HG02852 (cell line): ENCODE data around the gene BRME1.
"Not testable (repeated sequence)": the region's sequence is repeated elsewhere in the genome, so short reads cannot be mapped to it uniquely, and the experiment has no call there.

Experiments used
- ATAC-seq: cut with Tn5 transposase; IDR thresholded peaks from one replicate; pipeline ENCODE4 v1.9.1; 2021; ENCODE audit warnings: mild to moderate bottlenecking, moderate library complexity; ENCODE audit not compliant: unreplicated experiment

Gene BRME1

GRCh38 chr19:13926715-13927114, 20.8 kb upstream of the BRME1 start:
- ATAC-seq = no peak

GRCh38 chr19:13926010-13926409, 20.1 kb upstream of the BRME1 start:
- ATAC-seq = no peak

GRCh38 chr19:13923194-13923987, 17.5 kb upstream of the BRME1 start:
- ATAC-seq = no peak

DNA sequence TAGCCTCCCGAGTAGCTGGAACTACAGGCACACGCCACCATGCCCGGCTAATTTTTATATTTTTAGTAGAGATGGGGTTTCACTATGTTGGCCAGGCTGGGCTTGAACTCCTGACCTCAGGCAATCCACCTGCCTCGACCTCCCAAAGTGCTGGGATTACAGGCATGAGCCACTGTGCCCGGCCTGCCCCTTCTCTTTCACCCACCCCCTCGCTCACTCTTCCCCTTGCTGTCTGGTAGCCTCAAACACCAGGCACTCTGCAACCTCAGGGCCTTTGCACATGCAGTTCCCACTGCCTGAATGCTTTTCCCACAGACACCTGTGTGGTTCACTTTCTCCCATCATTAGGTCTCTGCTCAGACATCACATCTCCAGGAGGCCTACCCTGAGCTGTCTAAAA, 16.2 kb upstream of the BRME1 start:
- not testable (repeated sequence) for ATAC-seq

DNA sequence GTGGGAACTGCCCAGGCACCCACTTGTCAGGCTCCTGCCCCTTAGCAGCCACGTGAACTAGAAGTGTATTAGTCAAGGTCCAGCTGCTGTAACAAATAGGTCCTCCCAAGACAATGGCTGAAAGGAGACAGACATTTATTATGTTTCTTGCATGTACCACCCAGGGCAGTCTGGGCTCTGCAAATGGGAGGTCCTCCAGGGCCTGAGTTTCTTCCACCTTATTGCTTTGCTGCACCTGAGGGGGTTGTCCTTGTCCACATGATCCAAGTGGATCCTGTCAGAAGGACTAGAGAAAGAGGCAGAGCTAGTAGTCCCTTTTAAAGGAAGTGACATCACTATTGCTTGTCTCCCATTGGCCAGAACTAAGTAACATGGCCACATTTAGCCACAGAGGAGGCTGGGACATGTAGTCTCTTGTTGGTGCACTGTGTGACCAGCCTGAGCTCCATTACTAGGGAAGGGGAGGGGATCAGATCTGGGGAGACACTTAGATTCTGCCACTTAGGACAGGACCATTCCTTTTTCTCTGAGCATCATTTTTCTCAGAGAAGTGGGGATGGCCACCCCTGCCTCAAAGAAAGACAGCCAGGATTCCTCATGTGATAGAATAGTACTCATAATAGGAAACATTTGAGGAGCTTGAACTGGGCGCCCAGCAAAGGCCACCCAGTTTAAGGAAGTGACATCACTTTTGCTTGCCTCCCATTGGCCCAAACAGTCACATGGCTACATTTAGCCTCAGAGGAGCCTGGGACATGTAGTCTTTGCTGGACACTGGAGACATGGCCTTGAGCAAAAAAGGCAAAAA, 15.2 kb upstream of the BRME1 start:
- ATAC-seq = no peak

- ATAC-seq = no peak
Measured at GRCh38 chr19:13920524-13920923, 14.6 kb upstream of the BRME1 start.

DNA sequence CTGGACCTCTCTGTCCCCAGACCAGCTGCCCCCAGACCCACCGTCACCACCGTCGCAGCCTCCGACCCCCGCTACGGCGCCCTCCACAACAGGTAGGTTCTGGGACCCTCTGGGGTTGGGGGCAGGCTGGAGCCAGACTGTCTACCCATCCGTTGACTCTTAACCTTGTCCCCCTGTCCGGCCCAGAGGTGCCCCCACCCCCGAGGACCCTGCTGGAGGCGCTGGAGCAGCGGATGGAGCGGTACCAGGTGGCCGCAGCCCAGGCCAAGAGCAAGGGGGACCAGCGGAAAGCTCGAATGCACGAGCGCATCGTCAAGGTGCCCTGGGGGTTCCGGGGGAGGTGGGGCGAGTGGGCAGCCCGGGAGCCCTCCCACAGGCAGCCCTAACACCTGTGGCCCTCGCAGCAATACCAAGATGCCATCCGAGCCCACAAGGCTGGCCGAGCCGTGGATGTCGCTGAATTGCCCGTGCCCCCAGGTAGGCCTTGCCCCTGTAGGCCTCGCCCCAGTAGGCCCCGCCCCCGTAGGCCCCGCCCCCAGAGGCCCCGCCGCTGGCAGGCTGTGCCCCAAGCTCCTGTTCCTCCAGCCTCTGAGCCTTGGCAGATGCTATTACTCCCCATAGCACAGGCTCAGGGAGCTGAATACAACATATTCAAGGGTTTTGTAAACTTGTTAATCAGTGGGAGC, 13.0 kb upstream of the BRME1 start:
- no peak for ATAC-seq

DNA sequence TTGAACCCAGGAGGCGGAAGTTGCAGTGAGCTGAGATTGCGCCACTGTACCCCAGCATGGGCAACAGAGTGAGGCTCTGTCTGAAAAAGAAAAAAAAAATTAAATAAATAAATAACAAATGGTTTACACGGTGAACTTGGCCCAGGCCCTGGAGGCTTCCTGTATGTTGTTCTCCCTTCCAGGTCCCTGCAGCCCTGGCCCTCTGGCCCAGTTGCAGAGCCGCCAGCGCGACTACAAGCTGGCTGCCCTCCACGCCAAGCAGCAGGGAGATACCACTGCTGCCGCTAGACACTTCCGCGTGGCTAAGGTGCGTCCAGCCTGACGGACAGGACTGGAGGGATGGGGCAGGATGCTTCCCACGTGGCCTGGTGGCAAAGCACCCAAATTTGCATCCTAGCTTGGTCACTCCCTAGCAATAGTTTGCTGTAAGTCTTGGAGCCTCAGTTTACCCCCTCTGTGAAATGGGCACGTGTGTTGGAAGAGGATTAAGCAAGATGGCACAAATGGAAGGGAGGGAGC, 12.0 kb upstream of the BRME1 start:
- ATAC-seq = no peak

DNA sequence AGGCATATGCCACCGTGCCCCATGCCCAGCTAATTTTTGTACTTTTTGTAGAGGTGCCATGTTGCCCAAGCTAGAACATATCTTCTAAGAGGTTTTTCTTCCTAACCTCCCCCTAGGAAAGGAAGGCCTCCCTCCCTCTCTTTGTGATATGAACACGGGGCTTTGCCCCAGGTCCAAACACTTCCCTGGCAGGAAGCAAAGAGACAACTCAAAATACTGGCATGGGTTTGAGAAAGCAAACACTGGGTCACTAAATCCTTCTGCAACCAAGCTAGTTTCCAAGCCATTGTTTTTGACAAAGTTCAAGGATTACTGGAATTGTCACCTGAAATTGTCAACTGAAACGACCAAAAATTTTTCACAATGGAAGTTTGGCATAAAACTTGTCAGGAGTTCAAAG, 8.9 kb upstream of the BRME1 start:
- no peak for ATAC-seq

DNA sequence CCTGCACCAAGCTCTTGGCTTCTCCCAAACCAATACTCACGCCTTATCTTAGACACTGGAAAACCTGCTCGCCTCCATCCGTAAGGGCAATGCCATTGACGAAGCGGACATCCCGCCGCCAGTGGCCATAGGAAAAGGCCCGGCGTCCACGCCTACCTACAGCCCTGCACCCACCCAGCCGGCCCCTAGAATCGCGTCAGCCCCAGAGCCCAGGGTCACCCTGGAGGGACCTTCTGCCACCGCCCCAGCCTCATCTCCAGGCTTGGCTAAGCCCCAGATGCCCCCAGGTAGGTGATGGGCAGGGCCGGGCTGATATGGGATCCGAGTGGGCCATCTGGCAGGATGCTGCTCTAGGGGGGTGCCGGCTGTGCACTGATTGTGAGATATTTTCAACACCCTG, 7.4 kb upstream of the BRME1 start:
- ATAC-seq = no peak

GRCh38 chr19:13909430-13909829, 3.5 kb upstream of the BRME1 start:
- ATAC-seq = no peak

DNA sequence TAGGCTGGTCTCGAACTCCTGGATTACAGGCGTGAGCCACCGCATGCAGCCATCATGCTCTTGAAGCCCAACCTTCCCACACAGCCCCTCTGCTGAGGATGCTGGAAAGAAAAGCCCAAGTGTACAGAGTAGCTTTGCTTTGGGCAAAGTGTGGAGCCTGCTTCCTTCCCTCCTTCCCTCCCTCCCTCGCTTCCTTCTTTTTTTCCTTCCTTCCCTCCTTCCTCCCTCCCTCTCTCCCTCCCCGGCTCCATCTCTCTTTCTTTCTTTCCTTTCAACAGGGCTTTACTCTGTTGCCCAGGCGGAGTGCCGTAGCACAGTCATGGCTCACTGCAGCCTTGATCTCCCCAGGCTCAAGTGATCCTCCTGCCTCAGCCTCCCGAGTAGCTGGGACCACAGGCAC, 2.8 kb upstream of the BRME1 start:
- no peak for ATAC-seq

- no peak for ATAC-seq
Measured at GRCh38 chr19:13906910-13907309, 993 bp upstream of the BRME1 start.

DNA sequence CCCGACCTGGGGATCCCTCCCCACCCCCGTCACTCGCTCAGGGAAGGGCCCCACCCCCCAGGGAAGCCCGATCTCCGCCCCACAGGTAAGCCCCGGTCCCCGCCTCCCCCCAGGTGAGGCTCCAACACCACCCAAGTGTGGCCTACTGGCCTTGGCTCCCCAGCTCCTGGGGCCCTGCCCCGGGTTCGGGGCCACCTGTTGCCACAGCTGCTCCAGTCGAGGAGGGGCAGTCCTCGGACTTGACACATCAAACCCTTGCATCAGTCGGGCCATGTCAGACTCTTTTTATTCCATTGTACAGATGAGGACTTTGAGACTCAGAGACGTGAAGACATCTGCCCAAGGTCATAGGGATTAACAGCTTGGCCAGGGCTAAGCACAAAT, 596 bp upstream of the BRME1 start:
- ATAC-seq = peak; percentile 16

DNA sequence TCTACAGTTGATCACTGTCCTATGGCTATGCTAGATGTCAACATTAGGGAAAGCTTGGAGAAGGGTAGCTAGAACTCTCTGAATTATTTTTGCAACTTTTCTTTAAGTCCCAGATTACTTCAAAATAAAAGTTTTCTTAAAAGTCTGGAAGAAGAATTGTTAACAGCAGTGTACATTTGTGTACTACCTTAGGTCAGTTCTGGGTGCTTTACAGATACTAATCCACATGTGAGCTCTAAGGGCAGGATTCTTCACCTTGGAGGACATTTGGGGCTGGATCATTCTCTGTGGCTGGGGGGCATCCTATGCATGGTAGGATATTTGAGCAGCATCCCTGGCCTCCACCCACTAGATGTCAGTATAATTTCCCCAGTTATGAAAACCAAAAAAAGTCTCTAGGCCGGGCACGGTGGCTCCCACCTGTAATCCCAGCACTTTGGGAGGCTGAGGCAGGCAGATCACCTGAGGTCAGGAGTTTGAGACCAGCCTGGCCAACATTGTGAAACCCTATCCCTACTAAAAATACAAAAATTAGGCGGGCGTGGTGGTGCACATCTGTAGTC, 2.8 kb downstream of the BRME1 start:
- ATAC-seq = no peak

DNA sequence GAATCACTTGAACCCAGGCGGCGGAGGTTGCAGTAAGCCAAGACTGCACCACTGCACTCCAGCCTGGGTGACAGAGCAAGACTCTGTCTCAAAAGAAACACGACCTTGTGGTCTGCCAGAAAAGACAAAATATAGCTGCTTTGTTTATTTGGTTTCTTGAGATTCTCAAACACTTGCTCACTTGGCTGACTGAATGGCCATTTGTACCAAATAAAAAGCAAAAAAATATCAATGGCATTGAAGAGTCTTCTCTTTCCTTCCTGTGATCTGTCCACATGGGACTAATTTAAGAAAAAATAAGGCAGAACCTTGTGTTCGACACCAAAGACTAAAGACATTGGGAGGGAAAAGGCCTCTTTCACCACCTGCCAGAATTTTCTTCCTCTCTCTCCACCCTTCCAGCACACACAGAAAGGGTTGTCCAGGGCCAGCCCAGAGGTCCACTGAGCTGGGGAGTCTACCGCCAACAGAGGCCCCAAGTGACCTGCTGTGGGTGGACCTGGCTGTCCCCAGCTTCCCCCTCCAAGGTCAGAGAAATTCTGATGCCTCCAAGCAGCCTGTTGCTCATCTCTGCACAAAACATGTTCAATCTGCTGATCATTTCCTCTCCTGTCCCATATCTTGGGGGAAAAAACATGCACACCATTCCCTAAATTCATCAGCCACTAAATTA, 5.9 kb downstream of the BRME1 start:
- no peak for ATAC-seq

DNA sequence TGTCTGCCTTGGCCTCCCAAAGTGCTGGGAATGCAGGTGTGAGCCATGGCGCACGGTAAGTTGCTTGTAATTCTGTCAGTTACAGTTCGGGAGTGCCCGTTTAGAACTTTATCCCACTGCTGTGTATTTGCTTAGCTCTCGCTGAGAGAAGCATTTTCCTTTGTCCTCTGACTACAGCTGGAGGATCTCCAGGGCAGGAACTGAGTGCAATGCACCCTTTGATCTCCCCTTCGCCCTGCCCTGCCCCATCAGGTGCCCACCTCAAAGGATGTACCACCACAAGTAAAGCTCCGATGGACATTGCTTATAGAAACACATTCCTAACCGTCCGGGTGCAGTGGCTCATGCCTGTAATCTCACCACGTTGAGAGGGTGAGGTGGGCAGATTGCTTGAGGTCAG, 6.5 kb downstream of the BRME1 start:
- no peak for ATAC-seq

DNA sequence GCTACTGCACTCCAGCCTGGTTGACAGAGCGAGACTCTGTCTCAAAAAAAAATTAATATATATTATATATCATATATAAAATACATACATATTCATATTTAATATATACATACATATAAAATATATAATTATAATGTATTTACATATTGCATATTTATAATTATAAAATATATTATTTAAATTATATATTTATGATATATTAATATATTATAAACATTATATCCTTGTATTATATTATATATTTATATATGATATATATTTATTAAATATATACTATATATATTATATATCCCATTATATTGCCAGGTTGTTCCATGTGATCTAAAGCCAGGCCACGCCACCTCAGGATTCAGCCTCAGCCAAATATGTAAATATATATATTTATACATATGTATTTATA, 9.7 kb downstream of the BRME1 start:
- no peak for ATAC-seq

GRCh38 chr19:13894552-13894951, 11.4 kb downstream of the BRME1 start:
- ATAC-seq = no peak

DNA sequence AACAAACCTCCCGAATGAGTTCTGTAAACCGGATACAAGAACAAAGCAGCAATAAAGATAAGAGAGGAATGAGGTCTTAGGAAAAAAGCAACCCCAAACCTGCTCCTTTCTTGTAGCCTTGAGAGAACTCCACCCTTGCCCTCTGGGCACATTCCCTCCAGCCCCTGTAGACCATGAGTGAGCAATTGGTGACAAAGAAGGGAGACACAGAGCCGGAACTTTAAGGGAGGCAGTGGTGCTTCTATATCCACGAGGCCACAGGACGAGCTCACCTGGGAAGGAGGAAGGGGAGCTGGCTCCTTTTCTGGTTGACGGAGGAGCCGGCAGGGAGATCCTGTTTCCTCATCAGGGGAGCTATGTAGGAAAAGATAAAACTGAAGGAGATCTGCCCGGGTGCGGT, 13.0 kb downstream of the BRME1 start:
- no peak for ATAC-seq

GRCh38 chr19:13890136-13890535, 15.8 kb downstream of the BRME1 start:
- no peak for ATAC-seq
